GM21723 (cell line): ENCODE data around the gene FATE1.

ENCODE experiments used
- ATAC-seq: cut with Tn5 transposase; IDR thresholded peaks from one replicate; pipeline ENCODE4 v1.9.1; 2021; ENCODE audit warnings: mild to moderate bottlenecking, moderate library complexity; ENCODE audit not compliant: unreplicated experiment

FATE1 gene

GRCh38 chrX:151742311-151742710 lies 26.5 kb downstream of the FATE1 start:
- ATAC-seq = no peak

GRCh38 chrX:151743651-151744470 lies 28.0 kb downstream of the FATE1 start:
- no peak for ATAC-seq

- ATAC-seq = no peak
Observed at GRCh38 chrX:151745651-151746050, 29.8 kb downstream of the FATE1 start.

GRCh38 chrX:151746502-151746901 lies 30.7 kb downstream of the FATE1 start:
- no peak for ATAC-seq

GRCh38 chrX:151750511-151750910 lies 34.7 kb downstream of the FATE1 start:
- ATAC-seq = no peak

GRCh38 chrX:151752847-151753246 lies 37.0 kb downstream of the FATE1 start:
- no peak for ATAC-seq

- peak; percentile 85 for ATAC-seq
Observed at GRCh38 chrX:151753313-151754046, 37.6 kb downstream of the FATE1 start.

GRCh38 chrX:151754047-151754429 lies 38.2 kb downstream of the FATE1 start:
- no peak for ATAC-seq

GRCh38 chrX:151754641-151755215 lies 38.9 kb downstream of the FATE1 start:
- ATAC-seq = no peak

- no peak for ATAC-seq
Observed at GRCh38 chrX:151759041-151759708, 43.3 kb downstream of the FATE1 start.

GRCh38 chrX:151762802-151763201 lies 47.0 kb downstream of the FATE1 start:
- ATAC-seq = no peak

- ATAC-seq = no peak
Observed at GRCh38 chrX:151763711-151764110, 47.9 kb downstream of the FATE1 start.

GRCh38 chrX:151765026-151765425 lies 49.2 kb downstream of the FATE1 start:
- ATAC-seq = no peak

- no peak for ATAC-seq
Observed at GRCh38 chrX:151771726-151772125, 55.9 kb downstream of the FATE1 start.
